NOMO-1 treated with dmso at 0.1 percent for 144 hours (cell line): ENCODE results near the gene PAX7.
"Not testable (repeated sequence)": the region's sequence is repeated elsewhere in the genome, so short reads cannot be mapped to it uniquely, and the experiment has no call there.

ENCODE experiments used
- DNase-seq: peaks from one replicate; lab custom pipeline; 2025; ENCODE audit not compliant: unreplicated experiment; lab: John Stamatoyannopoulos, UW

Gene PAX7

DNA sequence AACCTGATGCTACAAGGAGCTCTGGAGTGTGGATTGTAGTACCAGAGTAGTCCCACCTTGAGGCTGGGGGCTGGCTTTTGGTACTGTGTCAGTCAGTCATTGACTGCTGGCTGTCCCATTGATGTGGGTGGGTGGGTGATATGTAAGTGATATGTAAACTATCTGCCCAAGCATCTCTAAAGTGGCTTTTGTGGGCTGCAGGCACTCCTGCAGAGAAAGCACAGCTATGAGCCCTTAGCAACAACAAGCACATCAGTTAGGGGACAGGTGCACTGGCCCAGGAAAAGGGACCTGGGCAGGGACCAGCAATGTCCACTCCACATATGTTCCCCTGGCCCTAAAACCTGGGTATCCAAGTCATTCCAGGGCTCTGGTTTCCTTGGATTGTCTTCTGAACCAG lies 118.9 kb downstream of the PAX7 start:
- no peak for DNase-seq

DNA sequence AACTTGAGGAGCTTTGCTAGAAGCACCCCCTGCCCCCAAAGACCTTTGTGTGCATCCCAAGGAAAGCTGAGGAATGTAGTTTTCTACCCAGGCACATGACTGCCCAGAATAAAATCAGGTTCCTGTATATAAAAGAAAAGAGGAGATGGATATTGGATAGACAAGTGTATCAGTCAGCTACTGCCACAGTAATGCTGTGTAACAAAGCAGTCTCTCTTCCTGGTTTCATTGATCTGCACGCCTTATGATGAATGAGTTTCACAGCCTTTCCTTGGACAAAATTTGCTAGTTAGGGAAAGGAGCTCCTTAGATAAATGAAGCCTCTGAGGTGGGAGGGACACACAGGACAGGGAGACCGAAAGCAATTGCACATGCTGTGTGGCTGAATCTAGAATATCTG lies 120.0 kb downstream of the PAX7 start:
- DNase-seq, result no peak

DNA sequence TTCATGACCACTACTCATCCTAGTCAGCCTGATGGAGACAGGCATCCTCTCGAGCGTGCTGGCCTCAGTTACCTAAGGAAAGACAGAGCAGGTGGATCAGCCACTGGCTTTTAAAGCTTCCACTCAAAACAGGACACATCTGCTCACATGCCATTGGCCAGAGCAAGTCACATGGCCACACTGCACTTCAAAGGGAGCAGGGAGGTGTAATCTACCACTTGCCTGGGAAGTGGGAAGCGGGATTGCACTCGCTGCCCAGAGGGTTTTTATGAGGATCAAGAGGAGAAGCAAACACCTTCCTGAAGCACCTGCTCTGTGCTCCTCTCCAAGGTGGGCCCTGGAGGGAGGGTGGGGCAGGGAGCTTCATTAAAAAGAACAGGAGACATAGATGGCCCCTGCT lies 120.8 kb downstream of the PAX7 start:
- DNase-seq, result no peak

DNA sequence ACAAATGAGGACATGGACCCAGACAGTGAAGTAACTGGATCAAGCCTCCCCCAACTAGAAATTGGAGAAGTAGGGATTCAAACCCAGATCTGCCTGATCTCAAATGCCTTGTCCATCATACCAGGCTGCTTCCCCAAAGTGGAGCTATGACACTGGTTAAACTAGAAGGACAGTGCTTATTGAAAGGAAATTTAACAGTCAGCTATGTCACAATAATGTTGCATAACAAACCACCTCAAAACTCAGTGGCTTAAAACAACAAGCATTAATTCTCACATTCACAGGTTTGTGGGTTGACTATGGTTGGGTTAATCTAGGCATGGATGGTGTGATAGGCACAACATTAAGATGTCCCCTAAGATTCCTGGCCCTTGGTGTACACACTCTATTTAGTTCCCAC lies 121.8 kb downstream of the PAX7 start:
- DNase-seq, result no peak

DNA sequence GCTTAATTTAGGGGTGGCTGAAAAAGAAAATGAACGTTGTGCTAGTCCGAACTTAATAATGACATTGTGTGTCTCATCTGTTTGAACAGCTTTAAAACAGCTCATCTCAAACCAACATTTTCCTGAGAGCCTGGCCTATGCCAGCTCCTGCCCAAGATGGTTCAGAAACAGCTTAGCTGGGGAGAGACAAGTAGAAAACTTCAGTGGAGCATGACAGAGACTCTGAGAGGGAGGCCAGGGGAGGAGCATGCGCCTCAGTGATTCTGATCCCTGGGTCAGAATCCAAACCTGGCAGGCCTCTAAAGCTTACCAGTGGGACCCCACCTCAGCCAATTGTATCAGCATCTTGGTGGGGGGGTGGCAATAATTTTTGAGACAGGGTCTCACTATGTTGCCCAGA lies 129.5 kb downstream of the PAX7 start:
- DNase-seq, result no peak

DNA sequence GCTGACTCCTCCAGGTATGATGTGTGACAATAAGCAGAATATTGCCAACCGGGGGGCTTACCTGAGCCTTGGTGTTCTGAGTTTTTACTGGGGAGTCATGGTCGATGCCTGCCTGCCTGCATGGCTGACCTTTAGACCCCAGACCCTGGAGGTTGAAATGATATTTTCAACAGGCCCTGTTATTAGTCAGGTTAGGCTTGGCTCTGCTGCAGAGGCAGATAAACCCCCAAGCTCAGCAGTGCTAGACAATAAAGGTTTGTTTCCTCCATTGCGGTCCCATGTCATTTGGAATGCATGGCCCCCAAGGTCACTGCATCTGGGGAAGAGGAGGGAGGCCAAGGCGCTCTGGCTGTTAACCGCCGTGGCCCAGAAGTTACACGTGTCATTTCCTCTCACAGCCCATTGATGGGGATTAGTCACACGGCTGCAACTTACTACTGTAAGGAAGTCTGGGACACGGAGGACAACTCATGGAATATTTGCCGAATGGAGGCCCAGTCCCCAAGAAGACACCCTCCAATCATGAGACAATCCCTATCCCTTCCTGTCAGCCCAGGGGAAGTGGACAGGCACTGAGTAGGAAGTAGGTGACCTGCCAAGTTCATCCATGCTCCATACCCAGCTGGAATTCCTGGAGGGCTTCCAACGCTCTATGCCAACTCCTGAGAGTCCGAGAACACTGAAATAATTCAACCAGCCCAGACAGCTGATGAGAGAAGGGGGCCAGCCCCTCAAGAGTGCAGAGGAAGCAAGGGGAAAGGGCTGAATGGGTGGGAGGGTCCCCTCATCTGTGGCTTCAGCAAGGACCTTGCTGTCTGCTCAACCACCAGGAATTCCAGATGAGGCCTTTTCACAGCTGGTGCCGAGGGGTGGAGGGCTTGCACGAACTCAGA lies 131.5 kb downstream of the PAX7 start:
- DNase-seq, result no peak

DNA sequence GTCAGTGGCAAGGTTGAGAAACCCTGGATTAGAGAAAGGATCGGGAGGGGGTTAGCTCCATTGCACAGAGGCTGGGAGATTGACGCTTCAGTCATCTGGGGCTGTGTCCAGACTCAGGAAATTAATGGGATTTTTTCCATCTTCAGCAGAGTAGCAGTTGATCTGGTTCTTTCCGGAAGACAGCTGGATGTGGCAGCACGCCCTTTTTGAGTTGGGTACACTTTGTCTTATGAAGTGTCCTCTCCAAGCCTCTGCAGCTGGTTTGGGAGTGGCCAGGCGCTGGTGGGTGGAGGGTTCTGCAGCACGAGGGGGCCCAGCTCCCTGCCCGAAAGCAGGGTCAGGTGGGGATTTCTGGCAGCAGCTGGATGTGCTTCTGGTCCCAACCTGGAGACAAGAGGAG lies 133.7 kb downstream of the PAX7 start:
- DNase-seq, result no peak

DNA sequence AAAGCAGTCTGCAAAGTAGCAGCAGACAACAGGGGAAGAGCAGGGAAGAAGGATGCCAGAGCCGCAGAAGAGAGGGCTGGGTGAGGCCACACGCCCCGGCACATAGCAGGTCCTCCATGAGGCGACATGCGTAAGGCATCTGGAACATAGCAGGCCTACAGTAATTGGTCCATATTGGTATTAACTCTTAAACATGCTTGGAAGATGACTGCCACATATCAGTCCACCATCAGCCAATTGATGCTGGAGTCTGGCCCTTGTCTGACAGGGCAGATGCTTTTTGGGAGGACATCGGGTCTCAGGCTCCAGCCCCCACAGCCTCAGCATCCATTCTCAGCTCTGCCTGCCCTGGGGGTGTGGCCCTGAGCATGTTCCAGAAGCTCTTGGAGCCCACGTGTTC lies 135.1 kb downstream of the PAX7 start:
- DNase-seq, result no peak

DNA sequence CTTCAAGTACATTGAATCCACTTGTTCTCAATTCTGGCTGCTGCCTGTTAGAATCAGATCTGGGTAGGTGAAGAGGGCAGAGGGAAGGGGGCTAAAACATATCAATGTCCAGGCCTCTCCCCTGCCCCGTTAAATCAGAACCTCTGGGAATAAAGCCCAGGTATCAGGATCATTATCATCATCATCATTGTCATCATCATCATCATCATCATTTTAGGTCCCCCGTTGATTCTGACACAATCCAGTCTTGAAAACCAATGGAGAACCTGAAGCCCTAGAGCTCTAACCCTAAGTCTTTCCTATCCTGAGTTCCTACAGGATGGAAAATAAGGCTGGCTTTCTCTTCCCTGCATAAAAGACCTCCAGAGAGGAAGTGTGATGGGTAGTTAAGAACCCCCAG lies 135.7 kb downstream of the PAX7 start:
- no peak for DNase-seq

DNA sequence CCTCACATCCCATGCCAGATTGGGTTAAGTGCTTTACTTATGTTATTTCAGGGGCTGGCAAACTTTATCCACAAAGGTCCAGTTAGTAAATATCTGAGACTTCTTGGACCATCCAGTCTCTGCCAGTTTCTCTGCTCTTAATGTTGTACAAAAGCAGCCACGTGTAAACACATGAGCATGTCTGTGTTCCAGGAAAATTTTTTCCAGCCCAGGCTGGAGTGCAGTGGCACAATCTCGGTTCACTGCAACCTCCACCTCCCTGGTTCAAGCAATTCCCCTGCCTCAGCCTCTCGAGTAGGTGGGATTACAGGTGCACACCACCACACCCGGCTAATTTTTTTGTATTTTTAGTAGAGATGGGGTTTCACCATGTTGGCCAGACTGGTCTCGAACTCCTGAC lies 136.9 kb downstream of the PAX7 start:
- not testable (repeated sequence) for DNase-seq

DNA sequence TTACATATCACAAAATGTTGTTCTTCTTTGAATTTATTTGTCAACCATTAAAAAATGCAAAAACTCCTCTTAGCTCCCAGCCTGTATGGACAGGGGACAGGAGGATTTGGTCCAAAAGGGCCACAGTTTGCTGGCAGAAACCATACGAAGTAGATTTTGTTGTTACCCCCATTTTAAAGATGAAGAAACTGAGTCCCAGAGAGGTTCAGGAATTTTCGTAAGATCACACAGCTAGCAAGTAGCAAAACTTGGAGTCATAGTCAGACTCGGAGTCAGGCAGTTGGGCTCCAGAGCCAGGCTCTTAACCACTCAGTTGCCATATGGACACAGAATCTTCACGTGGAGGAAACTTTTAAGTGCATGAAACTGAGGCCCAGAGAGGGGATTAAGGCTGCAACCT lies 137.4 kb downstream of the PAX7 start:
- no peak for DNase-seq

DNA sequence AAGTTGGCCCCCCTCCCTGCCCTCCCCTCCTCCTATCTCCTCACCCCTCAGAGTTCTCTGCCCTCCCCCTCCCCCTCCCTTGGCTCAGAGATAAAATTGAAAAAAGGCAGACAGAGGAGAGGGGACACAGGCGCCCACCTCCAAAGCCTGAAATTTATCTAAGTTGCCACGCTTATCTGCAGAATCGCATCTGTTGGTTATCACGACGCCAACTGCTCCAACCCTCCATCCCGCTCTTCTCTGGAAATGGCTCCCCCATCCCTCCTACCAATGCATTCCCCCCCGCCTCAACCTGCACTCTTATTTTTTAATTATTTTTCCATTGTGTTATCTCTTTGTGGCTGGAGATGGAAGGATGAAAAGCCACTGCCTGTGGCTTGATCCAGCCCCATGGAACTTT lies 138.5 kb downstream of the PAX7 start:
- no peak for DNase-seq

DNA sequence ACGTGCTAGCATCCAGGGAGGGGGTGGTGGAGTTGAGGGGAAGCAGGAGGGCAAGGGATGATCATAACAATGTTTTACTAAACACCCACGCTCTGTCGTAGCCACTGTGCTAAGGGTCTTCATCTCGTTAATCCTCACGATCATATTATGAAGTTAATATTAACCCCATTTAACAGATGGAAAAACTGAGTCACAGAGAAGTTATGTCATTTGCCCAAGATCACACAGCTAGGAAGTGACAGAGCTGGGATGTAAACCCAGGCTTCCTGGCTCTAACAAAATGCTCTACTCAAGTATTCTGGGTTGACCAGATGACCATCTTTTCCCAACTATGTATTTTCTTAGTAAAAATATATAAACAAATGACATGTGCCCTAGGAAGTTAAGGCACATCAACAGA lies 140.2 kb downstream of the PAX7 start:
- DNase-seq, result no peak

DNA sequence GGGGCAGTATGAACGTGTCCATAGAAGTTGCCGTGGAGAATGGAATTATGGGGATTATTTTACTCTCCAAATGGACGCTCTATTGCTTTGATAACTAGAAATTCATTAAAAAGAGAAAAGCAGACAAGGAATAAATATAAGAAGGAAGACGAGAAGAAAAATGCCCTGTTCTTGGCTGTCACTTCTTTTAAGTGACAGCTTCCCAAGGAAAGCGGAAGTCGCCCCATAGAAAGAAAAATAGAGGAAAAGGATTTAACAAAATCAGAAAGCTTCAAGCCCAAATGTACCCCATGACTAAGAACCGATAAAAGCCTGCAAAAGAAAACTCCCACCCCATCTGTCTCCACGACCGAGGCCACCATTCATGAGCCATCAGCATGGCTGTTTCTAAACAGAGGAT lies 143.1 kb downstream of the PAX7 start:
- DNase-seq, result no peak

DNA sequence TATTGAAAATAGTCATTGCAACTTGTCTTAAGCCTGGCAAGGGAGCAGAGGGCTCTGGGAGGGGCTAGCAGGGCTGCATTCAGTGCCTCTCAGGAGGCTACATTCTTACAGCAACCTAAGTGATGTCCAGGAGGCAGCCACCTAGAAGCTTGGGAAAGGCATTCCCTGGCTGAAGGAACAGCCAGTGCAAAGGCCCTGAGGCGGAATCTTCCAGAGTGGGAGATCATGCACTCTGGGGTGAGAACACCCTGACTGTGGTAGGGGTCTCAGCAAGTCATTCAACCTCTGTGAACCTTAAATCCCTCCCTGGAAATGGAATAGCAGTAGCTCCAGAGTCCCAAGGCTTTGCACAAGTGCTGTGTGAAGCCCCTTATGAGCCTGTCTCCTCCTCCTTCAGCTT lies 144.7 kb downstream of the PAX7 start:
- no peak for DNase-seq

DNA sequence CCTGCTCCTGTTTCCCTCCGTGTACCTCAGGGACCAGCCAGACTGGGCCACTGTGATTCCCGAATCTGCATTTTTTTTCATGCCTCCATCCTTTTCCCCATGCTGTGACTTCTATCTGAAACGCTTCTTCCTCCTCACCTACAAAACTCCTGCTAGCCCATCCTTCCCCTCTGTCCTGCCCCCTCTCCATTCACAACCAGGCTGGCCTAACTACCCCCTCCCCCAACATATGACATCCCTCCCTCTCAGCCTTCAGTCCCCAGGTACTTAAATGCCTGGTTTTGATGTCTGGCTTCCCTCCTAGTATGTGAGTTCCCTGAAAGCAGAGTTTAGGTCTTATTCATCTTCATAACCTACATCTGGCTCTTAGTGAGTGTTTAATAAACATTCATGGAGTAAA lies 146.1 kb downstream of the PAX7 start:
- DNase-seq, result no peak

DNA sequence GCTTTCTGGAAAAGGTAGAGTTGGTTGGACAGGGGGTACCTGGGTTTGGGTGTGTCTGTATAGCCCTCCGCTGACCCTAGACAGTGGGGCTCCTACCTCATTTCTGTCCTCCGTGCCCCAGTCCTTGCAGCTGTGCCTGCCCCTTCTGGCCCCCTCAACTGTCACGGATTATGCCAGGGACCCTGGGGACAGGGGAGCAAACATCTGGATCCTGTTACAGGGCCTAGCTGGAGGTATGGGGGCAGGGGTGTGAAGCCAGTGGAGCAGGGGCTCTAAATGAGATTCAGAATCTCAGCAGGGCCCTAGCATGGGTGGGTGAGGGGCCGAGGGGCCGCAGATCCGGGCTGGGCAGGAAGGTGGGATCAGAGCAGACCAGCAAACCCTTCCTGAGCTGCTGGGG lies 147.8 kb downstream of the PAX7 start:
- DNase-seq, result no peak

DNA sequence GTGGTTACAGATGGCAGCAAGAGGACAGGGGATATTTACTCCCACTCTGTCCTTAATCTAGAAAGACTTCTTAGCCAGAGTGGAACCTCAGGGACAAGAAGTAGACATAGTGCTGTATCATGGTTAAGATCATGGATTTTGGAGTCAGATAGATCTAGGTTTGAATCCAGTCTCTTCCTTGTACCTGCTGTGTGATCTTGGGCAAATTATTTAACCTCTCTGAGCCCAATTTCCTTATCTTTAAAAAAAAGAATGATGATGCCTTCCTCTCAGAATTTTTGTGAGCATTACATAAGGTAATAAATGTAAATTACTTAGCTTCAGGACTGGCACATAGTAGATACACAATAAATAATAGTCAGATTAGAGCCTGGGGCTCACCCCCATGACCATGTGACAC lies 150.4 kb downstream of the PAX7 start:
- DNase-seq, result no peak

DNA sequence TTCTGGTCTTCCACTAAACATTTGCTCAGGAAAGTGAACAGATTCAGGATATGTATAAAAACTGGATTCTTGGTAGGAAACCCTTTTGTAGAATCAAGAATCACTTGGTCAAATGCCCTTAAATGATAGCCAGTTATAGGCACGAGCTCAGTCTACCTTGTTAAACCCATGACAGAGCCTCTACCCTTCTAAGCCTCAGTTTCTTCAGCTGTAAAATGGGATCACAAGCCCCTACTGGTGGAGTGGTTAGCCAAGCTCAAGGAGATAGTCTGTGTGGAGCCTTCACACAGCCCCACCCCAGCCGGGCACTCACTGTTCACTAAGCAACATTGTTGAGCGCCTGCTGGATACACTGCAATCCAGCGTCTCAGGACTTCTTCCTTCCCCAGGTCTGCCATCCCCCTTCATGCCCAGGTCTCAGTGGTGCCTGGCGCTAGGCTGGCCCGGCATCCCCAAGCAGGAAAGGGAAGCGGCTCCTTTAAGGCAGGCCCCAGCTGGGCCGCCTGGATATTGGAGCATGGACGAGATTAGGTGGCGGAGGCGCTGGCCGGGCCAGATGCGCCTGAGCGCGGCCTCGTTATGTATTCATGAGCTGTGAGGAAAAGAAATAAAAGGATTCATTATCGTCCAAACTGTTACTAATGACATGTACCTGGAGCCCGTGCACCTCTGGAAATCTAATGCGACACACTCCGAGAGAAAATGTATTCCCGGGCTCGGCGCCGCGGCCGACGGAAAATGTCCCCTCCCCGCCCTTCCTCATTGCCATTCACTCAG lies 153.2 kb downstream of the PAX7 start:
- DNase-seq, result no peak

DNA sequence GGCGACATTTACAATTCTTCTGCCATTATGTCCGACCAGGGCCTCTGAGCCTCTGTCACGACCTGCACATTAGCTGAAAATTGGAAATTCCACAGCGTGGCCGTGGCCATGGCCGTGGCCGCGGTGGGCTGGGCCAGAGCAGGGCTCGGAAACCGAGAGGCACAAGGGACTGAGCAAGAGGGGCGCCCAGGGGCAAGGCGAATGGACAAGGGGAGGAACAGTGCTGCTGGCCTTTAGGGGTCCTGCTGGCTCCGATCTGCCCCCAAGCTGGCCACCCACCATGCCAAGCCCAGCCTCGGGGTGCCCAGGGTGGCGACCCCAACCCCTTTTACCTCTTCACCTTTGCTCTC lies 153.8 kb downstream of the PAX7 start:
- no peak for DNase-seq

DNA sequence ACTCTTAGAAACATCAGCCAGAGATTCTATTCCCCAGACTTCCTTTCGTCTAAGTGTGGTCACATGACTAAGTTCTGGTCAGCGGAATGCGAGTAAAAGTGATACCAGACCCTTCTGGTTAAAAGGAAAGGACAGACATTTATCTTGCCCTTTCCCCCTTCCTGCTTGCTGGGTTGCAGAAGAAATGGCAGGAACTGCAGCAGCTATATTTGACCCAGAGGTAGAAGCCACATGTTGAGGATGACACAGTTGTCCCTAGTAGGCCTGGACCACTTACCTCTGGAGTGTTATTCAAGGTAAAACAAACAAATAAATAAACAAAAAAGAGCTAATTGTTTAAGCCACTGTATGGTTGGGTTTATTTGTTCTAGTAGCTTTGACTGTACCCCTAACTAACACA lies 155.5 kb downstream of the PAX7 start:
- no peak for DNase-seq

DNA sequence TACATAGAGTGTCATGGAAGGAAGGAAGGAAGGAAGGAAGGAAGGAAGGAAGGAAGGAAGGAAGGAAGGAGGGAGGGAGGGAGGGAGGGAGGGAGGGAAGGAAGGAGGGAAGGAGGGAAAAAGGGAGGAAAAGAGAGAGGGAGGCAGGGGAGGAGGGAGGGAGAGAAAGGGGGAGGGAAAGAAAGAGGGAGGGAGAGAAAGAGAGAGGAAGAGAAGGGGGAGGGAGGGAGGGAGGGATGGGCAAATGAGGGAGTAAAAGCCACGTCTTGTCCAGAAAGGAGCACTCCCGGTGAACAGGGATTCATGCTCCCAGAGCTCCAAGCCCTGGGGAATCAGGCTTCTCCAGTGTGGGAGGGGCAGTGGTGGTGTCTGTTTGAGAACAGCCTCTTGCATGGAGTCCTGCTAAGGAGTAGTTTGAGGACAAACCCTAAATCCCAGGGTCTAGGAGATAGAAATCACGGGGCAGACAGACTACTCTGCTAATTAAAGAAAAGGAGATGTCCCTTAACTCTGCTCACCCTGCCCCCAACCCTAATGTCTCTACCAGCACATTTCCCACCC lies 157.3 kb downstream of the PAX7 start:
- no peak for DNase-seq
